ENCODE measurements around the gene GCNT1.
"Not testable (repeated sequence)": the region's sequence is repeated elsewhere in the genome, so short reads cannot be mapped to it uniquely, and the experiment has no call there.

The GCNT1 gene

DNA sequence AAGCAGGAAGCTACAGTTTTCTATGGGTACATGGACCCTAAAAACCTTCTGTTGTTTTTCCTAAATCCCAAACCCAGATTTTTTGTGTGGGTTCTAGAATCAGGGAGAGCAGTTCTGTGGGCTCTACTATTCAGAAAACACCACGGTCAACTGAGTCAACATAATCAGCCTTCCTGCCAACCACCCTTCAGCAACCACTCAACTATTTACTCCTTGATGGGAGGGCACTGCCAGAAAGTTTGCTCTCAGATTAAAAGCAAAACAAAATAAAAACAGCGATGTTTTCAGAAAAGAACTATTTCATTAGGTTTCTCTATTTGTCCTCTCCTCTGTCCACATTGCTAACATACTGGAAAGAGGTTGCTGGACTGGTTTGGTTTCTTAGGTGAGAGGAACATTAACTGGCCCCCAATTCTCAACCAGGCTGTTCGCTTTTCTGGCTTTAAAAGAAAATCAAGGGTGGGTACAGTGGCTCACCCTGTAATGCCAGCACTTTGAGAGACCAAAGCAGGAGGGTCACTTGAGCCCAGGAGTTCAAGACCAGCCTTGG, 72.3 kb downstream of the GCNT1 start:
- Histone ChIP-seq H3K36me3 (ENCODE audit: control insufficient read depth, insufficient read depth, low read length) (no peaks in the 10 kb centered on the region), H3K4me1 (ENCODE audit: control insufficient read depth, insufficient read depth, low read length) (no peaks in the 10 kb centered on the region), H3K9ac (ENCODE audit: low read length) (no peak overlapping the region), H3K27me3 (ENCODE audit: control insufficient read depth, insufficient read depth, low read length) (no peaks in the 10 kb centered on the region), H3K27ac (ENCODE audit: low read depth, low read length) (no peak overlapping the region), H3K4me3 (ENCODE audit: low read length) (no peak overlapping the region)

DNA sequence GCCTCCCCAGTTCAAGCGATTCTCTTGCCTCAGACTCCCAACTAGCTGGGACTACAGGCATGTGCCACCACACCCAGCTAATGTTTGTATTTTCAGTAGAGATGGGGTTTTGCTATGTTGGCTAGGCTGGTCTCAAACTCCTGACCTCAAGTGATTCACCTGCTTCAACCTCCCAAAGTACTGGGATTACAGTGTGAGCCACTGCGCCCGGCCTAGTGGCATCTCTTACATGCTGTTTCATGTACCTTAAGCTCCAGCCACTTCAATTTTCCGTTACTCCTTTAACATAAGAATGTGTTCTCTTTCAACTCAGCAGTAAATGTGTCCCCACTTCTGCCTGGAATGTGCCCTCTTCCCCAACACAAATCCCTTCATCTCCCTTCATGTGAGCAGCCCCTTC, 73.9 kb downstream of the GCNT1 start:
- not testable (repeated sequence) for H3K27ac ChIP-seq (ENCODE audit: low read depth, low read length); H3K27me3 ChIP-seq (ENCODE audit: control insufficient read depth, insufficient read depth, low read length); H3K9ac ChIP-seq (ENCODE audit: low read length); H3K36me3 ChIP-seq (ENCODE audit: control insufficient read depth, insufficient read depth, low read length); H3K4me1 ChIP-seq (ENCODE audit: control insufficient read depth, insufficient read depth, low read length); H3K4me3 ChIP-seq (ENCODE audit: low read length)

DNA sequence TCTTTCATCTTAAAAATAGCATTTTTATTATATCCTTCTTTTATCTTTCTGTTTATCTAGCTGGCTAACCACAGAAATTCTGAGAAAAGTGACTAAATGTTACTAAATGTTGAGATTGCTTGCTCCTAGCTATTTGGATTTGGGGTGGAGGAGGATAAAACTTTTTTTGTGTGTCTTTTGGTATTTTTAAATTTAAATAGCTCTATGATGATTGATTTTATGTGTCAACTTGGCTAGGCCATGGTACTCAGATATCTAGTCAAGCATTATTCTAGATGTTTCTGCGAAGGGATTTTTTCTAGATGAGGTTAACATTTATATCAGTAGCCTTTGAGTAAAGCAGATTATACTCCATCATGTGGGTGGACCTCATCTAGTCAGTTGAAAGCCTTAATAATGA, 75.0 kb downstream of the GCNT1 start:
- no peaks in the 10 kb centered on the region for H3K4me1 ChIP-seq (ENCODE audit: control insufficient read depth, insufficient read depth, low read length)
- H3K27ac ChIP-seq (ENCODE audit: low read depth, low read length), result no peak overlapping the region
- no peak overlapping the region for H3K4me3 ChIP-seq (ENCODE audit: low read length)
- H3K9ac ChIP-seq (ENCODE audit: low read length), result no peak overlapping the region
- no peaks in the 10 kb centered on the region for H3K36me3 ChIP-seq (ENCODE audit: control insufficient read depth, insufficient read depth, low read length)
- no peaks in the 10 kb centered on the region for H3K27me3 ChIP-seq (ENCODE audit: control insufficient read depth, insufficient read depth, low read length)

DNA sequence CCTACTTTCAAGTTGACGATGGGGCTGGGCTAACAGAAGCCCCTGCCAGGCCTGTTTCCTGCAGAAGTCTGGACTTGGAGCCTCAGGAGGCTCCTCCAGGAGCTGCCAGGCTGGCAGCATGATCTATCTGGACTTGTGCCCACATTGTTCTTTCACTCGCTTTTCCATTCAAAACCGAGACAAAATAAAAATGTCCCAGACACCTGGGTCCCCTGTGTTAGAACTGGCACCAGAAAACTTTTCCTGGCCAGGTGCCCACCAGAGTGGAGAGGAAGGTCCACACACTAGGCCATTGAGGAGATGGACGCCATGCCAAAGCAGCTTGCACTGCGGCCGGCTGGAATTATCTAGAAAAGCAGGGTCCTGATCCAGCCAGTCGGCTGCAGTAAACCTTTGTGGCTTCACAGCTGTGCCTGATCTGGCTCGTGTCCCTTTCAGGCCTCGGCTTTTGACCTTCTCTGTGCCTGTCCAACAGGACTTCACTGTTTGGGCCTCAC, 78.2 kb downstream of the GCNT1 start:
- H3K27me3 ChIP-seq (ENCODE audit: control insufficient read depth, insufficient read depth, low read length), result no peaks in the 10 kb centered on the region
- no peaks in the 10 kb centered on the region for H3K4me1 ChIP-seq (ENCODE audit: control insufficient read depth, insufficient read depth, low read length)
- no peak overlapping the region for H3K9ac ChIP-seq (ENCODE audit: low read length)
- no peak overlapping the region for H3K27ac ChIP-seq (ENCODE audit: low read depth, low read length)
- H3K36me3 ChIP-seq (ENCODE audit: control insufficient read depth, insufficient read depth, low read length), result no peaks in the 10 kb centered on the region
- no peak overlapping the region for H3K4me3 ChIP-seq (ENCODE audit: low read length)

DNA sequence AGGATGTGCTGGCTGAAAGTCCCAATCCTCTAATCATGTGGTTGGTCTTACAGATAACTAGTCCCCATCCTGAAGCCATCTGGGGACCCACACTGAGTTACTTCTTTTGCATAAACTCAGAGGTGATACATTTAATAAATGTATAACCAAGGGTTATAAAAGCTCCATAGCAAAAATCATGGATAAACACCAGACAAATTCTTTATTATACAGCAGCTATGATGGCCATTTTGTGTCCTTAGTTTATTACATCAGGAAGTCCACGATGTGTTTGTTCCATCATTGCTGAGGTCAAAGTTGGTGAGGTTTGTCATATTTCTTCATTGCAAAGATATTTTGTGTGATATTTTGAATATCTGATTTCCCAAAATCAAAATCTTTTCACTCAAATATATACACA, 80.2 kb downstream of the GCNT1 start:
- H3K27me3 ChIP-seq (ENCODE audit: control insufficient read depth, insufficient read depth, low read length), result no peaks in the 10 kb centered on the region
- no peak overlapping the region for H3K4me3 ChIP-seq (ENCODE audit: low read length)
- no peak overlapping the region for H3K27ac ChIP-seq (ENCODE audit: low read depth, low read length)
- no peaks in the 10 kb centered on the region for H3K4me1 ChIP-seq (ENCODE audit: control insufficient read depth, insufficient read depth, low read length)
- H3K36me3 ChIP-seq (ENCODE audit: control insufficient read depth, insufficient read depth, low read length), result no peaks in the 10 kb centered on the region
- no peak overlapping the region for H3K9ac ChIP-seq (ENCODE audit: low read length)

DNA sequence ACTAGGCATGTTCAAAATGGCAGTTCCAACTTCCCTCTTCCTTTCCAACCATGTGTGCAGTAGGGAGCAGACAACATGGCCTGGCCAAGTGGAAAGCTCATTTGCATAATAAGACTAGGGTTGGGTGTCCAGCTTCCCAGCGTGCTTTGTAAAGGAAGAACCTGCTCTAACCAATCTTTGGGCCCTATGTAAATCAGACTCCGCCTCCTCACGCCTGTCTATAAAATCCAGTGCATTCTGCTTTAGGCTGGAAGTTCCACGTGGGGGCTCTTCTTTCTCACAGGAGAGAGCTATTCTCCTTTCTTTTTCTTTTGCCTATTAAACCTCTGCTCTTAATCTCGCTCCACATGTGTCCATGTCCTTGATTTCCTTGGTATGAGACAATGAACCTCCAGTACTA, 83.4 kb downstream of the GCNT1 start:
- no peak overlapping the region for H3K4me3 ChIP-seq (ENCODE audit: low read length)
- H3K36me3 ChIP-seq (ENCODE audit: control insufficient read depth, insufficient read depth, low read length), result no peaks in the 10 kb centered on the region
- no peak overlapping the region for H3K9ac ChIP-seq (ENCODE audit: low read length)
- H3K27me3 ChIP-seq (ENCODE audit: control insufficient read depth, insufficient read depth, low read length), result no peaks in the 10 kb centered on the region
- no peak overlapping the region for H3K27ac ChIP-seq (ENCODE audit: low read depth, low read length)
- H3K4me1 ChIP-seq (ENCODE audit: control insufficient read depth, insufficient read depth, low read length), result no peaks in the 10 kb centered on the region

DNA sequence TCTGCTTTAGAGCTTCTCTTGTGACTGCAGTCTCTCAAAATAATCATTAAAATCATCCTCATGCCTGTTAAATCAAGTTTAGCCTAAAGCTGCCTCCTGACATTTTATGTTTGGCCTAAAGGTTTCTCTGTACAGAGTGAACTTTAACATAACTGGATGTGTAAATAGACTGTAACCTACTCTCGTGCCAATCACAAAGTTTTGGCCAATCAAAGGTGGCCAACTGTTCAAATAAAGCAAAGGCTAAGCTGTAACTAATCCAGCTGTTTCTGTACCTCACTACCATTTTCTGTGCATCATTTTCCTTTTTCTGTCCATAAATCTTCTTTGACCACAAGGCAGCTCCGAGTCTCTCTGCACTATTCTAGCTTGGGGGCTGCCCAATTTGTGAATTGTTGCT, 86.2 kb downstream of the GCNT1 start:
- no peak overlapping the region for H3K4me3 ChIP-seq (ENCODE audit: low read length)
- H3K4me1 ChIP-seq (ENCODE audit: control insufficient read depth, insufficient read depth, low read length), result no peaks in the 10 kb centered on the region
- H3K36me3 ChIP-seq (ENCODE audit: control insufficient read depth, insufficient read depth, low read length), result no peaks in the 10 kb centered on the region
- H3K9ac ChIP-seq (ENCODE audit: low read length), result no peak overlapping the region
- H3K27ac ChIP-seq (ENCODE audit: low read depth, low read length), result no peak overlapping the region
- H3K27me3 ChIP-seq (ENCODE audit: control insufficient read depth, insufficient read depth, low read length), result no peaks in the 10 kb centered on the region

DNA sequence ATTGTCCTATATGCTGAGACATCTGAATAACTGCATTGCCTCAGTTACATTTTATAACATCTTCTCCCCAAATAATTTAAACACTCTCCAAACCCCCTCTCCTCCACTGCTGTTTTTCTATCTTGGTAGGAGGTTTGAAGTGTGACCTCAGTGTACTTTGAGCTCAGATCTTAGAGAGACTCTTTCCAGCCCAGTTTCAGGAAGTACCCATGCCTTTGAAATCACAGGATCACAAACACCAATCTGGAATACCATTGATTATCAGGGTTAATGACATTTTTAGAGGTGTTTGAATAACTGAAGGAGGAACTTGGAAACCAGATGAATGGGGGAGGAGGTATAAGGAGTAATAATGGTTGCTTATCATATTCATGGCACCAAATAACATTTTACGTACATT, 93.2 kb downstream of the GCNT1 start:
- no peaks in the 10 kb centered on the region for H3K36me3 ChIP-seq (ENCODE audit: control insufficient read depth, insufficient read depth, low read length)
- H3K4me1 ChIP-seq (ENCODE audit: control insufficient read depth, insufficient read depth, low read length), result no peaks in the 10 kb centered on the region
- H3K4me3 ChIP-seq (ENCODE audit: low read length), result no peak overlapping the region
- no peak overlapping the region for H3K27ac ChIP-seq (ENCODE audit: low read depth, low read length)
- no peak overlapping the region for H3K9ac ChIP-seq (ENCODE audit: low read length)
- no peaks in the 10 kb centered on the region for H3K27me3 ChIP-seq (ENCODE audit: control insufficient read depth, insufficient read depth, low read length)

DNA sequence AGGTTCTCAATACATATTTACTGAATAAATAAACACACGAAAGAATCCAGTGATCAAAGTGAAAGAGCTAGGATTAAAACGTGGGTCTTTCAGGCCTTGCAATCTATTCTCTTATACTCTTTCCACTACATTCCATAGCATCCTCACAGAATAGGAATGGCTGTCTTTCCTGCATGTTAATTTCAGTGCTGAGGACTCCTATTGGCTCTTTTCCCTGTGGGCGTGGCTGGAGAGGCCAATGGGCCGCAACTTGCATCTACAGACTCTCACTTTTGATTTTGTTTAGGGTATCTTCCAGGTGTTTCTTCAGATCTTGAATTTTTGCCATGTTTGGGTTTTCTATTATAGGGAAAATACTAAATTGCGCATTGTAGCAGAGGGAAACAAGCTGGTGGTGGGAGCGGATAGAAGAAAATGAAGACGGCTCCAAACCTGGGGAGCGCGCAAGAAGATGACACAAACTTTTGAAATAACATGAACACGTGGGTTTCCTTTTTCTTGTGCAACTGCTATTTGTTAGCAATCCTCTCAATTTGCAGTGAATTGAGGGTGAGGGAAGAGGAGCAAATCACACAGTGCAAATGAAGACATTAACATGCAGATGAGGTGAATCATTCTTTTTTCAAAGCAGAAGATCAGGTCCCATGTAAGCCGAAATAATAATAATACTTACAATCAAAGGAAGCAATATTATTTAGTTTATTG, 93.9 kb downstream of the GCNT1 start:
- H3K4me1 ChIP-seq (ENCODE audit: control insufficient read depth, insufficient read depth, low read length), result no peaks in the 10 kb centered on the region
- H3K27me3 ChIP-seq (ENCODE audit: control insufficient read depth, insufficient read depth, low read length), result no peaks in the 10 kb centered on the region
- no peaks in the 10 kb centered on the region for H3K36me3 ChIP-seq (ENCODE audit: control insufficient read depth, insufficient read depth, low read length)
- no peak overlapping the region for H3K4me3 ChIP-seq (ENCODE audit: low read length)
- H3K9ac ChIP-seq (ENCODE audit: low read length), result no peak overlapping the region
- no peak overlapping the region for H3K27ac ChIP-seq (ENCODE audit: low read depth, low read length)

DNA sequence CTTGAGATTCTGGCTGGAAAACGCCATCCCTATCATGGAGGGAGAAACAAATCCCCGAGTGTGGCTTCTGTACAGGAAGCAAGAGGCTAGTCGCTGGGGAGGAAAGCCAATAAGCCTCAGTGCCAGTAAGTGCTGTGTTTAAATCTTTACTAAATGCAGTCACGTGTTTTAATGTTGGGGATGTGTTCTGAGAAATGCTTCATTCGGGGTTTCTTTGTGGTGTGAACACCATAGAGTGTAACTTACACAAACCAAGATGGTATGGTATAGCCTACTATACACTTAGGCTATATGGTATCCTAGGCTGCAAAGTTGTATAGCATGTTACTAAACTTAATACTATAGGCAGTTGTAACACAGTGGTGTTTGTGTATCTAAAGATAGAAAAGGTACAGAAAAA, 94.7 kb downstream of the GCNT1 start:
- Histone ChIP-seq H3K27ac (ENCODE audit: low read depth, low read length) (no peak overlapping the region), H3K4me3 (ENCODE audit: low read length) (no peak overlapping the region), H3K27me3 (ENCODE audit: control insufficient read depth, insufficient read depth, low read length) (no peaks in the 10 kb centered on the region), H3K4me1 (ENCODE audit: control insufficient read depth, insufficient read depth, low read length) (no peaks in the 10 kb centered on the region), H3K36me3 (ENCODE audit: control insufficient read depth, insufficient read depth, low read length) (no peaks in the 10 kb centered on the region), H3K9ac (ENCODE audit: low read length) (no peak overlapping the region)

All from rectal smooth muscle tissue (tissue), 1 donor.